GM10248 (cell line): ENCODE measurements around the gene CENPI.

Source experiments
- CTCF ChIA-PET: fragments of 300-600 bp; sonication (Branson Sonifier 250); formaldehyde crosslinking; extraction: SDS; loops from one replicate; lab custom pipeline; 2021; ENCODE audit warnings: antibody characterized with exemption; lab: Yijun Ruan, JAX
- POLR2A ChIA-PET: fragments of 350-650 bp; sonication (Branson Sonifier 250); formaldehyde crosslinking; extraction: SDS; loops from one replicate; lab custom pipeline; 2020; ENCODE audit warnings: antibody characterized with exemption; lab: Yijun Ruan, JAX
- DNase-seq: peaks from one replicate; pipeline ENCODE4 v3.0.0; 2012; ENCODE audit errors: extremely low spot score
- CTCF ChIP-seq: IDR thresholded peaks from 2 replicates; pipeline ENCODE4 v1.5.1; 2012; ENCODE audit warnings: mild to moderate bottlenecking, low read depth; ENCODE audit errors: extremely low read depth, missing control alignments, control extremely low read depth

The CENPI gene

GRCh38 chrX:101108284-101108683 is 10.3 kb downstream of the CENPI start:
- POLR2A ChIA-PET, result no interaction called here
- no peak for TF ChIP-seq CTCF
- CTCF ChIA-PET, result no interaction called here
- DNase-seq, result no peak

GRCh38 chrX:101117701-101118100 is 19.7 kb downstream of the CENPI start:
- CTCF ChIA-PET, result no interaction called here
- no peak for TF ChIP-seq CTCF

GRCh38 chrX:101136235-101136634 is 38.2 kb downstream of the CENPI start:
- no peak for TF ChIP-seq CTCF
- DNase-seq, result no peak
- CTCF ChIA-PET, result interaction anchor here (1.4 kb wide), 1 partner anchor 10 kb away, joined by 3 read pairs; no protein-coding TSS in a partner anchor
- POLR2A ChIA-PET, result no interaction called here

More at GRCh38 chrX:101117701-101118100, 19.7 kb downstream of the CENPI start:
- POLR2A ChIA-PET, result no interaction called here
- no peak for DNase-seq
